Keratinocyte (primary cell): ENCODE measurements around the gene SLC4A1AP.

ENCODE experiments used
- CTCF ChIP-seq, 3 experiments: IDR thresholded peaks in 1 of 3; conservative IDR thresholded peaks in 1 of 3; optimal IDR thresholded peaks in 1 of 3; 2 replicates in 2 of 3; 3 replicates in 1 of 3; pipeline versions ENCODE3 to v1.5.1; 2011; ENCODE audit warnings: low read length in 3 of 3, mild to moderate bottlenecking in 3 of 3, moderate library complexity in 2 of 3, control low read depth in 1 of 3, inconsistent platforms in 1 of 3; ENCODE audit not compliant: insufficient read depth in 2 of 3; ENCODE audit errors: extremely low read depth in 1 of 3
- EZH2 ChIP-seq: IDR thresholded peaks from one replicate; pipeline ENCODE4 v1.6.1; 2012; ENCODE audit warnings: inconsistent platforms, mild to moderate bottlenecking, low read length, moderate library complexity

- TF ChIP-seq EZH2 (no peak), CTCF (optimal IDR thresholded peaks at IDR 0.05 in 1 of 3, IDR thresholded peaks at IDR 0.05 in 1 of 3, conservative IDR thresholded peaks at IDR 0.05 in 1 of 3; ENCODE audit: extremely low read depth in 1 of 3, insufficient read depth in 2 of 3, low read length in 3 of 3) (no peak)
Measured at GRCh38 chr2:27711804-27712203, 48.1 kb downstream of the SLC4A1AP start.
